ENCODE results near the gene ACTL7B.
"Not testable (repeated sequence)": the region's sequence is repeated elsewhere in the genome, so short reads cannot be mapped to it uniquely, and the experiment has no call there.

The ACTL7B gene

DNA sequence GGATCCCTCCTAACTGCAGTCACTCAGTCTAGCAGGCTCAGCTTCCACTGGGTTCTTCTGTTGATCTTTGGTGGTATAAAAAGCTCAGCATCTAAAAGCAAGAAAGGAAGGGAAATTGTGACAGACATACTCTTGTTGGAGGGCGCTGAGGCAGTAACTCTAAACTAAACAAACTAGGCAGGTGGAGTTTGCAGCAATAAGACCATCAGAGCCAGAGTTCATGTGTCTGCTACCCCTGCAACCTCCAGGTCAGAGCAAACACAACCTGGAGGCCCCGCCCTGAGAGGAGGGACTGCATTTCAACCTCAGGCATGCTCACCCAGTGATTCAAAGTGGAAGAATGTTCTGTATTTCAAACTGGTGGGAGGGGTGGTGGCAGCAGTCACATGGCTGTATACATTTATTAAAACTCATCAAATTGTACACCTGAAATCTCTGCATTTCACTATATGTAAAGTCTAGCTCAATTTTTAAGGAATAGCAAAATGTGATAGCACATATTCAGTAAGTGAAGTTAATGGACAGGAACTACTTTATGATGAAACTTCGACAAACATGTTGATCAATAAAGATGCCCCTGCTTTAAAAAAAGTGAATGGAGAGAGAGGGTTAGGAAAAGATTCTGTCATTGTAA is 13.4 kb upstream of the ACTL7B start:
- no peak for DNase-seq (ENCODE audit: low read depth in 2 of 3, low spot score in 1 of 3)

DNA sequence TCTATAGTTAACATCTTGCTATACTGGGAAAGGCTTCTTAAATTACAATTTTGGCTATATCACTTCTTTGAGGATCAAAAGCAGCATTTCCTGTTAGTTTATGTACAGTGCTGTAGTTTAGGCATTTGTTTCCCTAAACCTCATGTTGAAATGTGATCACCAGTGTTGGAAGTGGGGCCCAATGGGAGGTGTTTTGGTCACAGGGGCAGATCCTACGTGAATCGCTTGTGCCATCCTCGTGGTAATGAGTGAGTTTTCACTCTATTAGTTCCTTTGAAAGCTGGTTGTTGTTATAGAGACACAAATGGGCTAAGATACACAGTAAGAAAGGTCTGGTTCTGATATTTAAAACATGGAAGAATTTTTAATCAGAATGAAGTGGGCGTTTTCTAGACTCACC is 12.0 kb upstream of the ACTL7B start:
- no peak for DNase-seq (ENCODE audit: low read depth in 2 of 3, low spot score in 1 of 3)

DNA sequence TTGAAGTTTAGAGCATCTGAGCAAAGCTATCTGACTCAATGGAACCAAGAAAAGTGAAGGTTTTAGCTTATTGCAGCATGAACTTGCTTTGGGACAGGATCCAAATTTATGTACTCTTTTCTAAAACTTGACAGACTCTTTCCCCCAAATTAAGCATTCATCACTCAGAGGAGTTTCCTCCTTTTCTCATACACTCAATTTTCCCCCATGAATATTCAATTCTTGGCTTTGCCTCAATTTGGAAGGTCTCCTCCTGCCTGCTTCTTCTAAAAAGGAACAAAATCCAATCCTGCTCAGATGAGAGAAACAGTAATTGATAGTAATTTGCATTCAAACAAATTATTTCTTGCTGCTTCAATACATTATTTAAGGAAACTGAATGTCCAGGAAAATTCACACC is 11.3 kb upstream of the ACTL7B start:
- no peak for DNase-seq (ENCODE audit: low read depth in 2 of 3, low spot score in 1 of 3)

DNA sequence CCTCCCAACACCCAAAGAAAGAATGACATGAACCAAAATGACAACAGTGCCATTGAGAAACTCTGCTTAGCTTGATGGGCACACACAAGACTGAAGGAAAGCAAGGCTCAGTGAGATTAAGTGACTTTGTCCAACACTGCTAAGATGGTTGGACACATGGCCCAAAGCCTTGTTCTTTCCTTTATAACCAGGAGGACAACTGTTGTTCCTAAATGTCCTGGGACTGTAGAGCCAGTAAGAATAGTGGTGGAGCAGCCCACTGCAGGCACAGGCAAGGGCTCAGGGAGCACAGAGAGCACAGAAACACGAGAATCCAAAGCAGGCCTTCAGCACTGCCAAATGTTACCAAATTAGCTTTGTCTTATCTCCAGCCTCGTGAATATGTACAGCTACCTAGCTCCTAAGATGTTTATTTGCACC is 10.2 kb upstream of the ACTL7B start:
- no peak for DNase-seq (ENCODE audit: low read depth in 2 of 3, low spot score in 1 of 3)

DNA sequence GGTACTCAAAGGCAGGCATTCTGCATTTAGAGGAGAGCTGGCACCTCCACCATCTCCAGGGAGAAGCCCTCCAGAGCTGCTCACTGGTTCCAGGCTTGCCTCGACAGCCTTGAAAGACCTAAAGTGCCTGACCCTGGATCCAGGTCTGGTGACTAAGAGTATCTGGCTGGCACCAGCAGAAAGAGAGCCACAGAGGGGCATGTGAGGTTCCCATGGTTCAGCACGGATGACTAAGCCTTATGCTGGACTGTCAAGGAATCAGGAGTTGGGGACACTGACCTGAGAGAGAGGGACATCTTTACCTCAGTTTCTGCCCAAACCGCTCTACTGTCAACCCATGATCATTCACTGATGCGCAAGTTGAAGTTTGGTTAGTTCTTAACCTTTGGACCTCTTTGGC is 9.3 kb upstream of the ACTL7B start:
- no peak for DNase-seq (ENCODE audit: low read depth in 2 of 3, low spot score in 1 of 3)

DNA sequence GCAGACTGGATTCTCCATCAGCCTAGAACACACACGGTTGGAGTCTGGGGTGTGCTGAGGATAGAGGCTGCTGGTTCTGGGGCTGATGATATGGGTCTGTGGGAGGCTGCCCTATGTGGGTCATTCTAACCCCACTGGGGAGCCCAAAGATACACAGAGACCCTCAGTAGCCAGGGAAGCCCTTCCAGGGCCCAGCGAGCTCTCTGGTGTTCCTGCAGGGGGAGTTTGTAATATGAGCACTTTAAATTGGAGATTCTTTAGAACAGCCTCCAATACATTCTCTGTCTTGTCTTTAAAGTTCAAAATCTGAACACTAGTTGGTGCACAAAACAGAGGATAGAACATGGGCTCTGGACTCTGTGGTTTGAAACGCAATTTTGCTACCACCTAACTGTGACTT is 8.7 kb upstream of the ACTL7B start:
- DNase-seq (ENCODE audit: low read depth in 2 of 3, low spot score in 1 of 3): no peak

DNA sequence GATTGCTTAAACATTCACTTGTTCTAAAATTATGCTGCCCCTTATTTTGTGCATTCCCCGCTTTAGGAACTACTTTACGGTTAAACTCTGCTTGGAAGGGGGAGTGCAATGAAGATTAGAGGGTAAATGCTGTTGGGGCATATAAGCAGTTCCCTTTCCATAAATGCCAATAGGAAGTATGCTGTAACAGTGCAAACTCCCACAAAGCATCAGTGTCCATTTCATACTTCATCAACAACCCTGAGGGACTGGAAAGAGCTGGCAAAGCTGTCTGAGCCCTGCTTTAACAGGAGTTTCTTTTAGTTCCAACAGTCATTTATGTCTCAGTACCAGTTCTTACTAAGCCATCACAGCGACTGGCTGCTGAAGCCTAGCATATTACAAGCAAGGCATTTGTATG is 8.1 kb upstream of the ACTL7B start:
- DNase-seq (ENCODE audit: low read depth in 2 of 3, low spot score in 1 of 3): no peak

DNA sequence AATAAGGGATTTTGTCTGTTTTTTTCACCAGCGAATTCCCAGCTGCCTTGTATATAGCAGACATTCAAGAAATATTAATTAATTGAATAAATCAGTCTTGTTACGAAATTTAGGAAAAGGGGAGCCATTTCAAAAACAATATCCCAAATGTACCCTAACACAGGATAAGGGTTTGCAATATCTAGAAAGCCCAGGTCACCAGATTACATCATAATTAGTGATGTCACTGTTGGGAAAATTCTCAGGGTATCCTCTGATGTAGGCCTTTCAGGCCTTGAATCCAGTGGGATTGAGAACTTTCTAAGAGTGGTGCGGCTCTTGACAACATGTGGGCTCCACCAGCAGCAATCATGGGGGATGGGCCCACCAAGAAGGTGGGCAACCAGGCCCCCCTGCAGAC is 6.2 kb upstream of the ACTL7B start, which contains the start of gene ACTL7A:
Gene ACTL7A (plus strand): TSS at position 270 of the 400 bp plus-strand sequence. CDS start 57 bp downstream, at position 327.
- DNase-seq (ENCODE audit: low read depth in 2 of 3, low spot score in 1 of 3): no peak

DNA sequence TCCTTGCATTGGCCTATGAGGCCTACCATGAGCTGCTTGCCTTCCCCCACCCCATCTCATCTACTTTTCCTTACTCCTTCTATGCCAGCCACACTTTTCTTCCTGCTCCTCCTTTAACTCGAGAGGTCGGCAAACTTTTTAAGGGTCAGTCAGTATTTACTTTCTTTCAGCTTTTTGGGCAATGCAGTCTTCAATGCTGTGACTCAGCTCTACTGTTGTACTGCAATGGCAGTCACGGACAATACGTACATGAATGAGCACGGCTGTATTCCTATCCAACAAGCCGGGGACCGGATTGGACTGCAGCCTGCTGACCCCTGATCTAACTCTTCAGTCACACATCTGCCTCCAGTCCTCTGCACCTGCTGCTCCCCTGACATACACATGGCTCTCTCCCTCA is 5.7 kb upstream of the ACTL7B start:
- no peak for DNase-seq (ENCODE audit: low read depth in 2 of 3, low spot score in 1 of 3)

DNA sequence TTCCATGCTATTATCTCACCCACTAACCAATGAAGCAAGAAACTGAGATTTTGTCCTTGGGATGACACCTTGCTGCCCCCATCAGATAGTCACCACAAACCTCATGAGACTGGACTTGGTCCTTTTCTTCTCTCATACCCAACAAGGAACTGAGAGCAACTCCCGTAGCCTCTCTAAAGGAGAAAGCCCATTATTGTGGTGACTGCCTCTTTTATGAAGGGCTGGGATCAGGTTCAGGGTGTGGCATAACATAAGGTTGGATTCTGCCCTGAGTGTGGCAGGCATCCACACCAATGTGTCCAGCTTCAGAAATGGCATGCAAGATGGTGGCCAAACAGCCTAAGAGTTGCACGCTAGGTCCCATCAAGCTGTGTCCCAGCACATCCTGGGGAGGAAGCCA is 5.0 kb upstream of the ACTL7B start:
- DNase-seq (ENCODE audit: low read depth in 2 of 3, low spot score in 1 of 3): no peak

DNA sequence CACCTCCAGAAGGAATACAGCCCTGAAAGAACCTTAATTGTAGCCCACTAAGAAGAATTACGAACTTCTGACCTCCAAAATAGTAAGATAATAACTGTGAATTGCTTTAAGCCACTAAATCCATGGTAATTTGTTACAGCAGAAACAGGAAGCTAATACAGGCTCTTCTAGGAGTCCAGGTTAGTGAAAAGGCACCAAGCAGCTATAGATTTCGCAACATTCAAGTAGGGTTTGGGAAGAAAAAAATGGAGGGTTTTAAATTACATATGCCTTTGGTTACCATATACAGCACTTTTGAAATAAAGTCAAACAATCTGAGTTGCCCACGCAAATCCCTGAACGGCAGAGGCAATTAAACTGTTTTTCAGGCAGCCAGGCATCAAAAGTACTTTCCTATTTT is 4.6 kb upstream of the ACTL7B start:
- DNase-seq (ENCODE audit: low read depth in 2 of 3, low spot score in 1 of 3): no peak

DNA sequence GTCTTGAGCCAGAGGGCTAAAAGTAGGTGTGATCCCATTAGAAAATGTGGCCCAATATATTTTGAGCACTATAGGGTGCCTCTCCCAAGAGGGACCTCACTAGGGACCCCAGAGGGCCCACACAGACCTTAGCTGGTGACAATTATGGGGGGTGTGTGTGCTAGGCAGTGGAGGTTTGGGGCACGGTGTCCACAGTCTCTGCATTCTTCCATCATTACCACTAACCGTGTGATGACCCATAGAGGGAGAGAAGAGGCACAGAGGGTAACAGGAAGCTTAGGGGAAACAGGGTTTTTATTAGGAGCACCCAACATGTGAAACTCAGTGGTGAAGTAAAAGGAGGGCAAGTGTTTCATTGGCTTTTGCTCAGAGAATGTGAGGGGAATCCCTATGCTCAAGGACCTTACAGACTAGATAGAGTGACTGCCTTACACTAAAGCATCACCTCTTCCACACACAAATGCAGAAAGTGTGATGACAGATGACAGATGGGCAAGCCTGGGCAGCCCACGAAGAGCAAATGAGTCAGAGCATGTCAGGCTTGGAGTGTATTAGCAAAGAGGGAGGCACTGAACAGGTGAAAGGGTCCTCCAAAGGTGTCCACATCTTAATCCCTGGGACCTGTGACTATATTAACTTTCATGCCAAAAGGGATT is 3.8 kb upstream of the ACTL7B start:
- DNase-seq (ENCODE audit: low read depth in 2 of 3, low spot score in 1 of 3): no peak

DNA sequence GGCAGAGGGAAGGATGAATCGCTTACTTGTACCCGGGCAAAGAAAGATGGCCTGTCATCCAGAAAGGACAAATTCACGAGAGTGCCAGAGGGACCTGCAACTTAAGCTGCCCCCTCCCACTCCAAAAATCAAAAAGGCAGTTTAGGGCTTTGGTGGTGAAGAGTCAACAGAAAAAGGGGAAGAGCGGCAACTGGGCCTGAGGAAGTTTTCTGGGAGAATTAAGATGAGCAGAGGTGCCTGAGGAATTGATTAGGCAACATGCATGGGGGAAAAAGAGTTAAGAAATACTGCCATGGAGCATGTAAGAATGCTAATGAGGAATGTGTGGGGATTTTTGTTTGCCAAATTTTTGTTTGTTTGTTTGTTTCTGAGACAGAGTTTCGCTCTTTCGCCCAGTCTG is 1.8 kb upstream of the ACTL7B start:
- no peak for DNase-seq (ENCODE audit: low read depth in 2 of 3, low spot score in 1 of 3)

DNA sequence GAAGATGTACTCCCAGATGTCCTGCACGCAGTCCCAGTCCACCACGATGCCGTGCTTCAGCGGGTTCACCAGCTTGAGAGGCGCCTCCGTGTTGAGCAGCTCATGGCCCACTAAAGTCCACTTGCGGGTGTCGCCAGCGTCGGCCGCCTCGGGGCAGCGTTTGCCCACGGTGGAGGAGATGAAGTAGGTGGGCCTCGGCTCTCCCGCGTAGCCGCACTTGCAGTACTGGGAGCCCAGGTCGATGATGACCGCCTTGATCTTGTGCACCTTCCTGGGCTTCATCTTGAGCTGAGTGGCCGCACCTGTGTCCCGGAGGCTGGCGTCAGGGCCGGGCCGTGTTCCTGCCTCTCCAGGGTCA is 278 bp downstream of the ACTL7B start:
- no peak for DNase-seq (ENCODE audit: low read depth in 2 of 3, low spot score in 1 of 3)

DNA sequence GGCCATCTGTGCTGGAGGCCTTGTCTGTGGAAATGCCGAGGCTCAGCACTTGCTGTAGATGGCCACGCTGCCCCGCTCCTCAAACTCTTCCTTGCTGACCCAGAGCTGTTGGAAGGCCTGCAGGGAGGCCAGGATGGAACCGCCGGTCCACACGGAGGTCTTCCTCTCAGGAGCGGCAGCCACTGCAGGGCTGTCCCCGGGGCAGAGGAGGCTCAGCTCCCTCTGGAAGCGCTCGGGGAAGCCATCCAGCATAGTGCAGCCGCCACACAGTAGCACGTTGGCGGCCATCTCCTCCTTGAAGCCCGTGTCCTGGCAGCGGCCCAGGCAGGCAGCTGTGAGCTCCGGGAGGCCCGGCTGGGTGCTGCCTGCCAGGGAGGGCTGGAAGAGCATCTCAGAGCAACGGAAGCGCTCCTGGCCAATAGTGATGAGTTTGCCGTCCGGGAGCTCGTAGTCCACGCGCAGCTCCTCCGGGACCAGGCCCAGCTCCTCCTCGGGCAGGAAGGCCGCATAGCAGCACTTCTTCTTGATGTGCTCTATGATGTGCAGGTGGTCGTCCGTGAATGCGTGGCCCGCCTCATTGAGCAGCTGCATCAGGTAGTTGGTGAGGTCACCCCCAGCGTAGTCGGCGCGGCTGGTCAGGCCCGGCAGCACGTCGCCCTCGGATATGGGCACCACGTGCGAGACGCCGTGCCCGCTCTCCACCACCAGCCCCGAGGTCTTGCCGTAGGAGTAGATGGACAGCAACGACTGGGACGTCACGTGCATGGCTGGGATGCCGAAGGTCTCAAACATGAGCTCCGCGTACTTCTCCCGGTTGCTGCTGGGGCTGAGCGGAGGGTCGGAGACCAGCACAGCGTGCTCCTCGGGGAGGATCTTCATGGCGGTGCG is 901 bp downstream of the ACTL7B start:
- DNase-seq (ENCODE audit: low read depth in 2 of 3, low spot score in 1 of 3): no peak

DNA sequence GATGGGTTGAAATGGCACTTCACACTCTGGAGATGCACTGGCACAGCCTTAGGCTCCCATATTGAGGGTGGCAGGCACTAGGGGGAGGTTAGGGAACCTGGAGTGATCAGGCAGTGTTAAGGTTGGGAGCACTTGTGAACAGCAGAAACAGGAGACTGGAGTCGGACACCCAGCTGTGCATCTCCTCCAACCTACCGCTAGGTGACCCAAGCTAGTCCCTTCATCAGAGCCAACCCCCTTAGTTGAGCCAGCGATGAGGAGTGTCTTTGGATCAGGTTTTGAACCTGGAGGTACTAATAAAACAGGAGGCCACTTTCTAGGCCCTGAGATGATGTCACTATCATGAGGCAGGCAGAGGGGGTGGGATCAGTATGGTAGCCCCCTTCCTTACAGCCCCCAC is 1.7 kb downstream of the ACTL7B start:
- no peak for DNase-seq (ENCODE audit: low read depth in 2 of 3, low spot score in 1 of 3)

DNA sequence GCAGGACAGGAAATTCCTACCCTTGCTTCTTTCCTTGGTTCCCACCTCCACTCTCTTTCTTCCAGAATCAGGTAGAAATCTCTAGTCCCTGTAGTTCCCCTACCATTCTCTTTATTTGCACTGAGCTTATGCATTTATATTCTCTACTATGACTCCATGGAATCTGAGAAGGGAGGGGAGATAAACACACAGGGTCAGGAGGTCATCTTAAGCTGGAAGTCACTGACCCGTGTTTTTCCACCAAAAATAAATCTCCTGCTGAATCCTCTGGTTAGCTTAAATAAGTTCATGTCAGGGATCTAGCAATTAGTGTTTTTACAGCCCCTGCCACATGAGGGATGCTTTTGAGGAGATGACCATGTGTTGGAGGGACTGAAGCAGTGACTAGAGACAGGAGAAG is 3.7 kb downstream of the ACTL7B start:
- DNase-seq (ENCODE audit: low read depth in 2 of 3, low spot score in 1 of 3): no peak

DNA sequence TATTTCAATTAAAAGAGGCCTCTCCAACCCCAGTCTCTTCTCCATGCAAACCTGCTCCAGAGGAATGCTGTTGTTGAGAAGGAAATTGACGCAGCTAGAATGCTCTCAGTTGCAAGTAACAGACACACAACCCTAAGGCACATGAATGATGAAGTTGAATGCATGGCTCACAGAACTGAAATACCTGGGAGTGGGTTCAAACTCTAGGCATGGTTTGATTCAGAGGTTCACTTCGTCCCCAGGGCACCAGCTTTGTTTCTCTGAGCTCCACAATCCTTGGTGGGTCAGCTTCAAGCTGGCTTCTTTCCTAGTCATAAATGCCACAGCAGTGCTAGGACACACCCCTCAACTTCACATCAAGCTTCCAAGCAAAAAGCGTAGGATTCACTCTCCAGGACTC is 4.6 kb downstream of the ACTL7B start:
- no peak for DNase-seq (ENCODE audit: low read depth in 2 of 3, low spot score in 1 of 3)

DNA sequence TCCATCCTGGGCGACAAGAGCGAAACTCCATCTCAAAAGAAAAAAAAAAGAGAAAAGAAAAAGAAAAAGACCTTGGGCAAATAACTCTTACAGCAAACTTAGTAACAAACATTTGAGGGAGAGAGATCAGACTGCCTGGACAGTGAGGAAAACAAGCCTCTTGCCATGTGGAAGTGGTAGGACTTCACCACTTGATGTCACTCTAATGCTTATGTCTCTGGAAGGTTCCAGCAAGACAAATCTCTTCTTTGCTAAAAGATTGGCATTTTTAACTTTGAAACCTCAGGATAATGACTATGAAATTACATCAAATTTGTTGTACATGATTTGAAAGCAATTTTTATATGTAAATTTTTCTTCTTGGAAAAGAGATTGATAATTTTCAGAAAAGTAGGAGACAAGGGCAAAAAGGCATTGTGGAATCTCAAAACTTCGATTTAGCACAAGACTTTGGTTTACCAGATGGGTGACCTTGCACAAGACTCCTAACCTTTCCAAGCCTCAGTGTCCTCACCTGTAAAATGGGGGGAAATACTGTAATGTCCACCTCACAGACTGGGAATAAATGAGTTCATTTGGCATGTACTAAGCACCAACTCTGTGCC is 5.4 kb downstream of the ACTL7B start:
- DNase-seq (ENCODE audit: low read depth in 2 of 3, low spot score in 1 of 3): no peak

DNA sequence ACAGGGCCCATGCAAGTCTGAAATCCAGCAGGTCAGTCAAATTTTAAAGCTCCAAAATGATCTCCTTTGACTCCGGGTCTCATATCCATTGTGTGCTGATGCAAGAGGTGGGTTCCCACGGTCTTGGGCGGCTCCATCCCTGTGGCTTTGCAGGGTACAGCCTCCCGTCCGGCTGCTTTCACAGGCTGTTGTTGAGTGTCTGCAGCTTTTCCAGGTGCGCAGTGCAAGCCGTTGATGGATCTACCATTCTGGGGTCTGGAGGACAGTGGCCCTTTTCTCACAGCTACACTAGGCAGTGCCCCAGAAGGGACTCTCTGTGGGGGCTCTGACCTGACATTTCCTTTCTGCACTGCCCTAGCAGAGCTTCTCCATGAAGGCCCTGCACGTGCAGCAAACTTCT is 7.5 kb downstream of the ACTL7B start:
- DNase-seq (ENCODE audit: low read depth in 2 of 3, low spot score in 1 of 3): not testable (repeated sequence)

DNA sequence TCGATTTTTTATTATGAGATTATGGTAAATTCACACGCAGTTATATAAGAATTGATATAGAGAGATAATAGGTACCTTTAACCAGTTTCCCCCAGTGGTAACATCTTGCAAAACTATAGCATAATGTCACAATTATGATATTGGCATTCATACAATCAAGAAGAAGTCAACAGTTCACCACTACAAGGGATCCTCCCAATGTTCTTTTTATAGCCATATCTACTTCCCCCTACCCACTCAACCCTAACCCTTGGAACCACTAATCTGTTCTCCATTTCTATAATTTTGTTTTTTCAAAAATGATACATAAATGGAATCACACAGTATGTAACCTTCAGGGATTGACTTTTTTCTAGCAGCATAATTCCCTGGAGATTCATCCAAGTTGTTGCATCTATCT is 9.8 kb downstream of the ACTL7B start:
- no peak for DNase-seq (ENCODE audit: low read depth in 2 of 3, low spot score in 1 of 3)

DNA sequence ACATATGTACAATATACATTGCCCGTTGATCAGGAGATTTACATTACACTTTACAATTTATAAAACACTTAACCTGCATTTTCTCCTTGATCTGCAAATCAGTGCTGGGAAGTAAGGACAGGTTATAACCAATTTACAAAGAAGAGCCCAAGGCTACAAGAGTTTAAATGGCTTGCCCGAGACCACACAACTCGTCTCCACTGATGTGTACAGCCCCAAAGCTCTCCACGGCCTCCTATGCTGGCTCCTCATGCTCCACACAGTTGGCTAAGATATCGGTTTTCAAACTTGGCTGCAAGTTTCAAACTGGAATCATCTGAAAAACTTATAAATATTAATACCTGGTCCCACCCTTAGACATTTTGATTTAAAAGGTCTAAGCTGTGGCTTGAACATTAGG is 10.3 kb downstream of the ACTL7B start:
- no peak for DNase-seq (ENCODE audit: low read depth in 2 of 3, low spot score in 1 of 3)
